Measurements from ENCODE around the gene INTS3.

INTS3 gene

DNA sequence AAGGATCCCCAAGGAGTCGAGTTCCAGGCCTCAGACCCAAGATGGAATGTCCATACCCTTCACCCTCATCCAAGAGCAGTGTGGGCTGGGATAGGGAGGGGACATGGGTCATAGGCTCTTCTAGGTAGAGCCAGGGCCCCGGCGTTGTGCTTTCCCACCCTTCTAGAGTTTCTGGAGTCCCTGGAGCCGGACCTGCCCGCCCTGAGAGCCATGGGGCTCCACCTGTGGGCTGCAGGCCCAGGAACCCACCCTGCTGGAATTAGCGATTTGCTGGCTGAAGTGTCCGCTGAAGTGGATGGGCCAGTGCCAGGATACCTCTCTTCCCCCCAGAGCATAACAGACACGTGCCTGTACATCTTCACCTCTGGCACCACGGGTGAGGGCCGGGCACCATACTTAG lies 48.5 kb downstream of the INTS3 start:
- DNase-seq (ENCODE audit: extremely low read depth, low read depth), result no peak
- TF ChIP-seq, protein P1, sequence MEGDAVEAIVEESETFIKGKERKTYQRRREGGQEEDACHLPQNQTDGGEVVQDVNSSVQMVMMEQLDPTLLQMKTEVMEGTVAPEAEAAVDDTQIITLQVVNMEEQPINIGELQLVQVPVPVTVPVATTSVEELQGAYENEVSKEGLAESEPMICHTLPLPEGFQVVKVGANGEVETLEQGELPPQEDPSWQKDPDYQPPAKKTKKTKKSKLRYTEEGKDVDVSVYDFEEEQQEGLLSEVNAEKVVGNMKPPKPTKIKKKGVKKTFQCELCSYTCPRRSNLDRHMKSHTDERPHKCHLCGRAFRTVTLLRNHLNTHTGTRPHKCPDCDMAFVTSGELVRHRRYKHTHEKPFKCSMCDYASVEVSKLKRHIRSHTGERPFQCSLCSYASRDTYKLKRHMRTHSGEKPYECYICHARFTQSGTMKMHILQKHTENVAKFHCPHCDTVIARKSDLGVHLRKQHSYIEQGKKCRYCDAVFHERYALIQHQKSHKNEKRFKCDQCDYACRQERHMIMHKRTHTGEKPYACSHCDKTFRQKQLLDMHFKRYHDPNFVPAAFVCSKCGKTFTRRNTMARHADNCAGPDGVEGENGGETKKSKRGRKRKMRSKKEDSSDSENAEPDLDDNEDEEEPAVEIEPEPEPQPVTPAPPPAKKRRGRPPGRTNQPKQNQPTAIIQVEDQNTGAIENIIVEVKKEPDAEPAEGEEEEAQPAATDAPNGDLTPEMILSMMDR (IDR thresholded peaks at IDR 0.05; ENCODE audit: low read depth, low read length), result no peak

DNA sequence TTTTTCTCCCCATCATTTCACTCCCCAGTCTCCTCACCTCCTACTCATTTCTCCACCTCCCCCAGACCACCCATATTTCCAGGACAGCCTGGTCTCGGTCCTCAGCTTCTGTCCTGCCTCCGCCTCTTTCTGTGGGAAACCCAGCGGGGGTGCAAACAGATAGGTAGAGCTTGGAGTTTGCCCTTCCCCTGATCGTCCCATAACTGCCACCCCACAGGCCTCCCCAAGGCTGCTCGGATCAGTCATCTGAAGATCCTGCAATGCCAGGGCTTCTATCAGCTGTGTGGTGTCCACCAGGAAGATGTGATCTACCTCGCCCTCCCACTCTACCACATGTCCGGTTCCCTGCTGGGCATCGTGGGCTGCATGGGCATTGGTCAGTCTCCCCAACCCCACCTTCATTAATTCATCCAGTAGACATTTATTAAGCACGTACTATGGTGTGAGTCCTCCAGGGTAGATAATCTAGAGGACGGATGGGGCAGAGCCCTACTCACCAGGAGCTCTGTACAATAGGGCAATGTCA lies 49.1 kb downstream of the INTS3 start:
- TF ChIP-seq, protein P1 (IDR thresholded peaks at IDR 0.05; ENCODE audit: low read depth, low read length), result no peak
- DNase-seq (ENCODE audit: extremely low read depth, low read depth), result no peak

DNA sequence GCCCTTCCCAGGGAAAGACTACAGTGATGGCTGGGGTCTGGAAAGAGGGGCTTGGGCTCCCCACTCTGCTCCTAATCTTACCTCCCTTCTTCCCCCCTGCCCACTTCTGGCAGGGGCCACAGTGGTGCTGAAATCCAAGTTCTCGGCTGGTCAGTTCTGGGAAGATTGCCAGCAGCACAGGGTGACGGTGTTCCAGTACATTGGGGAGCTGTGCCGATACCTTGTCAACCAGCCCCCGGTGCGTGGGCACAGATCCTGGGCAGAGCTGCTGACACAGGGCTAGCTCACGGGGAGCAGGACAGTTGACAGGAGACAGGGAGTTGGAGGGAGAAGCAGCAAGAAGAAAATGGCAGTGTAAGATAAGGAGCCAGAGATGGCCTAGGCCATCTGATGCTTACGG lies 49.8 kb downstream of the INTS3 start:
- TF ChIP-seq, protein P1 (IDR thresholded peaks at IDR 0.05; ENCODE audit: low read depth, low read length), result no peak
- DNase-seq (ENCODE audit: extremely low read depth, low read depth), result no peak

DNA sequence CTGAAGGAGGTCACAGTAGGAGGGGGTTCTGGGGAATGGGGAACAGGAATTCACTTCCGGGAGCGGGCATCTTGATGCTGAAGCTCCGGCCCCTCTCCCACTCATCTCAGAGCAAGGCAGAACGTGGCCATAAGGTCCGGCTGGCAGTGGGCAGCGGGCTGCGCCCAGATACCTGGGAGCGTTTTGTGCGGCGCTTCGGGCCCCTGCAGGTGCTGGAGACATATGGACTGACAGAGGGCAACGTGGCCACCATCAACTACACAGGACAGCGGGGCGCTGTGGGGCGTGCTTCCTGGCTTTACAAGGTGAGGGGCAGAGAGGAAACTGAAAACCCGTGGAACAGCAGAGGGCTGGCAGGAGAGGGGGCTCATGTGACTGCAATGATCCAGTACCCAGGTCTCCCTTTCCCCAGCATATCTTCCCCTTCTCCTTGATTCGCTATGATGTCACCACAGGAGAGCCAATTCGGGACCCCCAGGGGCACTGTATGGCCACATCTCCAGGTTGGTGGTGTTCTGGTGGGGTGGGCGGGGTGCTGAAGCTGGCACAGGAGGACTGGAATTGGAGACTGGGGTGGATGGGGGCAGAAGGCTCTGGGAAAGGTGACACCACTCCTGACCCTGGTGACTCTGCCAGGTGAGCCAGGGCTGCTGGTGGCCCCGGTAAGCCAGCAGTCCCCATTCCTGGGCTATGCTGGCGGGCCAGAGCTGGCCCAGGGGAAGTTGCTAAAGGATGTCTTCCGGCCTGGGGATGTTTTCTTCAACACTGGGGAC lies 50.4 kb downstream of the INTS3 start:
- TF ChIP-seq, protein P1 (IDR thresholded peaks at IDR 0.05; ENCODE audit: low read depth, low read length), result no peak
- DNase-seq (ENCODE audit: extremely low read depth, low read depth), result no peak

DNA sequence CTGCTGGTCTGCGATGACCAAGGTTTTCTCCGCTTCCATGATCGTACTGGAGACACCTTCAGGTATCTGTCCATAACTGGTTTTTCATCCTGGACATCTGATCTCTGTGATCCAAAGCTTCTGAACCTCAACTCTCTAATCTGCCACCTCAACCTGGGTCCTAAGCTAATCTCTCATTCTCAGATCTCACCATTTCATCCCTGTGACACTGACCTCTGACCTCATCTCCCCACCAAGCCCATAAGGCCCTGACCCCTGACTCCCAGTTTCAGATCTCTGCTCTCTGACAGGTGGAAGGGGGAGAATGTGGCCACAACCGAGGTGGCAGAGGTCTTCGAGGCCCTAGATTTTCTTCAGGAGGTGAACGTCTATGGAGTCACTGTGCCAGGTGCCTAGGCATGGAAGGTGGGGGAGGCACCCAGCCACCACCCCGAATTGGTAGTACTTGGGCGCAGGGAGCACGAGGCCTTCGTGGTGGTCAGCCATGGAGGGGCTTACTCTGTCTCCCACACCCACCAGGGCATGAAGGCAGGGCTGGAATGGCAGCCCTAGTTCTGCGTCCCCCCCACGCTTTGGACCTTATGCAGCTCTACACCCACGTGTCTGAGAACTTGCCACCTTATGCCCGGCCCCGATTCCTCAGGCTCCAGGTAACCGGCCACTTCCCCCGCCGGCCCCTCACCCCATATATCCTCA lies 51.1 kb downstream of the INTS3 start:
- TF ChIP-seq, protein P1 (IDR thresholded peaks at IDR 0.05; ENCODE audit: low read depth, low read length), result no peak
- no peak for DNase-seq (ENCODE audit: extremely low read depth, low read depth)

DNA sequence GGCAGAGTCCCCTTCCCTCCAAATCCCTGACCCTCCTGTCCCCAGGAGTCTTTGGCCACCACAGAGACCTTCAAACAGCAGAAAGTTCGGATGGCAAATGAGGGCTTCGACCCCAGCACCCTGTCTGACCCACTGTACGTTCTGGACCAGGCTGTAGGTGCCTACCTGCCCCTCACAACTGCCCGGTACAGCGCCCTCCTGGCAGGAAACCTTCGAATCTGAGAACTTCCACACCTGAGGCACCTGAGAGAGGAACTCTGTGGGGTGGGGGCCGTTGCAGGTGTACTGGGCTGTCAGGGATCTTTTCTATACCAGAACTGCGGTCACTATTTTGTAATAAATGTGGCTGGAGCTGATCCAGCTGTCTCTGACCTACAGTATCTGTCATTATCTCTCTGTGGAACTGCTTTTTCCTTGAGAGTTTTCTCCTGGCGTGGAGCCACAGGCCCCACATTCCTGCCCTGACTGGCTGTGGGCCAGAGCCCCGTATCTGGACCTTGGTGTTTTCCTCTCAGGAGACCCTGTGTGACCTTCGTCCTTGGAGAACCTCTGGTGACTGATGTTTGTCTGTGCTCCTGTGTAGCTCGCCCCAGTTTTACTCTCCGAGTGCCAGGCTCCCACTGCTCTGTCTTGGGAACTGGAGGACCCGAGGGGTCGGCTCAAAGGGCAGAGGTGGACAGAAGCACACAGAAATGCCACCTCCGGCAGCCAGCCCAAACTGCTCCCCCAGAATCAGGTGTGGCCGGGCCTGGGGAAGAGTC lies 52.1 kb downstream of the INTS3 start:
- TF ChIP-seq, protein P1 (IDR thresholded peaks at IDR 0.05; ENCODE audit: low read depth, low read length), result no peak
- DNase-seq (ENCODE audit: extremely low read depth, low read depth), result no peak

All from AG09319 (cell line).